ENCODE results near the gene GPR152. TPM values are rescaled to one million over a fixed set of nuclear protein-coding genes. Genes with fewer than 3 reads are reported as not detected.
A peak's percentile ranks its signal among the peaks of the same experiment; 100 is the strongest.

GPR152 gene
- total RNA-seq, 1 experiment from 2014 or later: not detected

GRCh38 chr11:67500831-67501715 is 48.5 kb upstream of the GPR152 start:
- no peaks in the 10 kb centered on the region for H3K27me3 Mint-ChIP-seq (ENCODE audit: insufficient read depth, unreplicated experiment)
- Histone ChIP-seq H3K9me3 (no peaks in the 10 kb centered on the region), H3K36me3 (ENCODE audit: control insufficient read depth, insufficient read depth, low read length) (peaks cover 4% of the 10 kb centered on the region; the same call in 1 of the 2 replicates), H3K27me3 (replicated peaks; ENCODE audit: control insufficient read depth, insufficient read depth, low read length) (no peaks in the 10 kb centered on the region), H3K4me1 (peaks cover 11% of the 10 kb centered on the region), H3K4me3 (ENCODE audit: low read depth, low read length) (no peak overlapping the region)
- CTCF ChIA-PET: no interaction called here
- POLR2A ChIA-PET: no interaction called here
- H3K9me3 Mint-ChIP-seq (ENCODE audit: unreplicated experiment): no peaks in the 10 kb centered on the region
- peak in 1 of 2 experiments; percentile 33 for DNase-seq
- no peak overlapping the region for H3K27ac Mint-ChIP-seq (ENCODE audit: unreplicated experiment)
- peaks cover 15% of the 10 kb centered on the region for H3K4me1 Mint-ChIP-seq (ENCODE audit: low read depth, unreplicated experiment)
- H3K4me3 Mint-ChIP-seq (ENCODE audit: unreplicated experiment): no peak overlapping the region
- no TSS peak for BruUV-seq (replicated peaks)
- H3K36me3 Mint-ChIP-seq (ENCODE audit: insufficient read depth, unreplicated experiment): peaks cover 63% of the 10 kb centered on the region
- no peak for TF ChIP-seq CTCF (IDR thresholded peaks at IDR 0.05; ENCODE audit: insufficient read depth in 1 of 2, low read depth in 1 of 2, low read length in 1 of 2, severe bottlenecking in 1 of 2, unreplicated experiment in 1 of 2)
- intact Hi-C loops (cut with micrococcal nuclease; ENCODE audit: unreplicated experiment): loop anchor here (10.0 kb wide), 1 partner anchor 386 kb away; the partner anchor contains the start of gene KDM2A

GRCh38 chr11:67500484-67500821 is 47.9 kb upstream of the GPR152 start:
- intact Hi-C loops (cut with micrococcal nuclease; ENCODE audit: unreplicated experiment): loop anchor here (10.0 kb wide), 1 partner anchor 386 kb away; the partner anchor contains the start of gene KDM2A
- no peak for TF ChIP-seq CTCF (IDR thresholded peaks at IDR 0.05; ENCODE audit: insufficient read depth in 1 of 2, low read depth in 1 of 2, low read length in 1 of 2, severe bottlenecking in 1 of 2, unreplicated experiment in 1 of 2)
- CTCF ChIA-PET: interaction anchor here (1.1 kb wide), 1 partner anchor 129 kb away, joined by 5 read pairs; the partner anchor contains the start of gene NUDT8
- Mint-ChIP-seq H3K4me3 (ENCODE audit: unreplicated experiment) (no peak overlapping the region), H3K27ac (ENCODE audit: unreplicated experiment) (no peak overlapping the region), H3K4me1 (ENCODE audit: low read depth, unreplicated experiment) (peaks cover 9% of the 10 kb centered on the region), H3K27me3 (ENCODE audit: insufficient read depth, unreplicated experiment) (no peaks in the 10 kb centered on the region), H3K36me3 (ENCODE audit: insufficient read depth, unreplicated experiment) (peaks cover 66% of the 10 kb centered on the region), H3K9me3 (ENCODE audit: unreplicated experiment) (no peaks in the 10 kb centered on the region)
- H3K27me3 ChIP-seq (replicated peaks; ENCODE audit: control insufficient read depth, insufficient read depth, low read length): no peaks in the 10 kb centered on the region
- peaks cover 5% of the 10 kb centered on the region for H3K4me1 ChIP-seq
- H3K4me3 ChIP-seq (ENCODE audit: low read depth, low read length): no peak overlapping the region
- H3K9me3 ChIP-seq: no peaks in the 10 kb centered on the region
- peaks cover 4% of the 10 kb centered on the region; the same call in 1 of the 2 replicates for H3K36me3 ChIP-seq (ENCODE audit: control insufficient read depth, insufficient read depth, low read length)
- no peak for DNase-seq
- BruUV-seq (replicated peaks): no TSS peak
- POLR2A ChIA-PET: no interaction called here

- no TSS peak for BruUV-seq (replicated peaks)
- POLR2A ChIA-PET: no interaction called here
- no peaks in the 10 kb centered on the region for H3K9me3 Mint-ChIP-seq (ENCODE audit: unreplicated experiment)
- peaks cover 7% of the 10 kb centered on the region for H3K4me1 Mint-ChIP-seq (ENCODE audit: low read depth, unreplicated experiment)
- CTCF ChIA-PET: interaction anchor here (1.1 kb wide), 1 partner anchor 130 kb away, joined by 5 read pairs; the partner anchor contains the start of gene NUDT8
- peaks cover 66% of the 10 kb centered on the region for H3K36me3 Mint-ChIP-seq (ENCODE audit: insufficient read depth, unreplicated experiment)
- intact Hi-C loops (cut with micrococcal nuclease; ENCODE audit: unreplicated experiment): loop anchor here (10.0 kb wide), 1 partner anchor 385 kb away; the partner anchor contains the start of gene KDM2A
- H3K4me3 ChIP-seq (ENCODE audit: low read depth, low read length): no peak overlapping the region
- peaks cover 3% of the 10 kb centered on the region; the same call in 1 of the 2 replicates for H3K4me1 ChIP-seq
- H3K27me3 Mint-ChIP-seq (ENCODE audit: insufficient read depth, unreplicated experiment): no peaks in the 10 kb centered on the region
- peaks cover 4% of the 10 kb centered on the region; the same call in 1 of the 2 replicates for H3K36me3 ChIP-seq (ENCODE audit: control insufficient read depth, insufficient read depth, low read length)
- H3K9me3 ChIP-seq: no peaks in the 10 kb centered on the region
- H3K4me3 Mint-ChIP-seq (ENCODE audit: unreplicated experiment): no peak overlapping the region
- no peaks in the 10 kb centered on the region for H3K27me3 ChIP-seq (replicated peaks; ENCODE audit: control insufficient read depth, insufficient read depth, low read length)
- DNase-seq: peak in 1 of 2 experiments; percentile 37
- H3K27ac Mint-ChIP-seq (ENCODE audit: unreplicated experiment): no peak overlapping the region
- no peak for TF ChIP-seq CTCF (IDR thresholded peaks at IDR 0.05; ENCODE audit: insufficient read depth in 1 of 2, low read depth in 1 of 2, low read length in 1 of 2, severe bottlenecking in 1 of 2, unreplicated experiment in 1 of 2)
Measured at GRCh38 chr11:67499808-67500483, 47.4 kb upstream of the GPR152 start.

All from Caco-2 (cell line).